Adrenal gland (tissue), 5 donors: ENCODE data around the gene ST6GALNAC4.

Experiments used
- POLR2A ChIP-seq, 2 donors: fragments of 450-650 bp; IDR thresholded peaks; one replicate each; pipeline ENCODE4 v1.6.1; 2017; ENCODE audit warnings: antibody characterized with exemption in 2 of 2, mild to moderate bottlenecking in 2 of 2, moderate library complexity in 1 of 2
- TF ChIP-seq, protein P1 (sequence below), 6 experiments: fragments of 450-650 bp in 4 of 6; fragments of 200-600 bp in 2 of 6; sonication (generic) in 1 of 6; IDR thresholded peaks; 1 replicate in 5 of 6; 2 replicates in 1 of 6; pipeline versions ENCODE4 v1.5.1 to v1.8.0; 2016 to 2021; ENCODE audit warnings: antibody characterized with exemption in 6 of 6, mild to moderate bottlenecking in 2 of 6, moderate library complexity in 1 of 6
- donor health status: DM: no; HTN: no; CAD: no.

DNA sequence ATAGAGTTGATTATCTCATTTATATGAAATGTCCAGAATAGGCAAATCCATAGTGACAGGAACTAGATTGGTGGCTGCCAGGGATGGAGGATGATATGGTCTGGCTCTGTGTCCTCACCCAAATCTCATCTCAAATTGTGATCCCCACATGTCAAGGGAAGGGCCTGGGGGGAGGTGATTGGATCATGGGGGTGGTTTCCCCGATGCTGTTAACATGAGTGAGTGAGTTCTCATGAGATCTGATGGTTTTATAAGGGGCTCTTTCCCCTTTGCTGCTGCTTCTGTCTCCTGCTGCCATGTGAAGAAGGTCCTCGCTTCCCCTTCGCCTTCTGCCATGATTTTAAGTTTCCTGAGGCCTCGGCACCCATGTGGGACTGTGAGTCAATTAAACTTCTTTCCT is 42.6 kb upstream of the ST6GALNAC4 start:
- TF ChIP-seq, protein P1, sequence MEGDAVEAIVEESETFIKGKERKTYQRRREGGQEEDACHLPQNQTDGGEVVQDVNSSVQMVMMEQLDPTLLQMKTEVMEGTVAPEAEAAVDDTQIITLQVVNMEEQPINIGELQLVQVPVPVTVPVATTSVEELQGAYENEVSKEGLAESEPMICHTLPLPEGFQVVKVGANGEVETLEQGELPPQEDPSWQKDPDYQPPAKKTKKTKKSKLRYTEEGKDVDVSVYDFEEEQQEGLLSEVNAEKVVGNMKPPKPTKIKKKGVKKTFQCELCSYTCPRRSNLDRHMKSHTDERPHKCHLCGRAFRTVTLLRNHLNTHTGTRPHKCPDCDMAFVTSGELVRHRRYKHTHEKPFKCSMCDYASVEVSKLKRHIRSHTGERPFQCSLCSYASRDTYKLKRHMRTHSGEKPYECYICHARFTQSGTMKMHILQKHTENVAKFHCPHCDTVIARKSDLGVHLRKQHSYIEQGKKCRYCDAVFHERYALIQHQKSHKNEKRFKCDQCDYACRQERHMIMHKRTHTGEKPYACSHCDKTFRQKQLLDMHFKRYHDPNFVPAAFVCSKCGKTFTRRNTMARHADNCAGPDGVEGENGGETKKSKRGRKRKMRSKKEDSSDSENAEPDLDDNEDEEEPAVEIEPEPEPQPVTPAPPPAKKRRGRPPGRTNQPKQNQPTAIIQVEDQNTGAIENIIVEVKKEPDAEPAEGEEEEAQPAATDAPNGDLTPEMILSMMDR (IDR thresholded peaks at IDR 0.05) = no peak
- TF ChIP-seq POLR2A (IDR thresholded peaks at IDR 0.05) = no peak
